Measurements from ENCODE around the gene SLC26A9.

Gene SLC26A9

GRCh38 chr1:205945069-205945468 lies 1.8 kb upstream of the SLC26A9 start:
- DNase-seq, result no peak

GRCh38 chr1:205944525-205944924 lies 1.3 kb upstream of the SLC26A9 start:
- no peak for DNase-seq

GRCh38 chr1:205942631-205943159 lies 561 bp downstream of the SLC26A9 start:
- DNase-seq, result no peak

- DNase-seq, result no peak
Observed at GRCh38 chr1:205940710-205941109, 2.5 kb downstream of the SLC26A9 start.

- no peak for DNase-seq
Observed at GRCh38 chr1:205939690-205940330, 3.4 kb downstream of the SLC26A9 start.

- no peak for DNase-seq
Observed at GRCh38 chr1:205938682-205939081, 4.6 kb downstream of the SLC26A9 start.

GRCh38 chr1:205936846-205937586 lies 6.2 kb downstream of the SLC26A9 start:
- DNase-seq, result no peak

- DNase-seq, result no peak
Observed at GRCh38 chr1:205936311-205936710, 6.9 kb downstream of the SLC26A9 start.

- no peak for DNase-seq
Observed at GRCh38 chr1:205935869-205936268, 7.4 kb downstream of the SLC26A9 start.

- no peak for DNase-seq
Observed at GRCh38 chr1:205934788-205935187, 8.5 kb downstream of the SLC26A9 start.

- no peak for DNase-seq
Observed at GRCh38 chr1:205933671-205934618, 9.3 kb downstream of the SLC26A9 start.

- no peak for DNase-seq
Observed at GRCh38 chr1:205932776-205933175, 10.5 kb downstream of the SLC26A9 start.

GRCh38 chr1:205930799-205931281 lies 12.4 kb downstream of the SLC26A9 start:
- DNase-seq, result no peak

GRCh38 chr1:205930195-205930577 lies 13.1 kb downstream of the SLC26A9 start:
- no peak for DNase-seq

GRCh38 chr1:205929496-205930194 lies 13.6 kb downstream of the SLC26A9 start:
- DNase-seq, result no peak

- no peak for DNase-seq
Observed at GRCh38 chr1:205928317-205928716, 14.9 kb downstream of the SLC26A9 start.

GRCh38 chr1:205927676-205928075 lies 15.6 kb downstream of the SLC26A9 start:
- no peak for DNase-seq

- no peak for DNase-seq
Observed at GRCh38 chr1:205927247-205927646, 16.0 kb downstream of the SLC26A9 start.

GRCh38 chr1:205926636-205927035 lies 16.6 kb downstream of the SLC26A9 start:
- no peak for DNase-seq

- DNase-seq, result no peak
Observed at GRCh38 chr1:205926213-205926612, 17.0 kb downstream of the SLC26A9 start.

GRCh38 chr1:205925736-205926135 lies 17.5 kb downstream of the SLC26A9 start:
- DNase-seq, result no peak

GRCh38 chr1:205924460-205924790 lies 18.8 kb downstream of the SLC26A9 start:
- no peak for DNase-seq

All from retina (tissue), 1 donor.